NOMO-1 (cell line): ENCODE results near the gene COCH.
"Not testable (repeated sequence)": the region's sequence is repeated elsewhere in the genome, so short reads cannot be mapped to it uniquely, and the experiment has no call there.

ENCODE experiments used
- DNase-seq, 2 experiments: peaks; one replicate each; lab custom pipeline; 2025; ENCODE audit not compliant: unreplicated experiment in 2 of 2; lab: John Stamatoyannopoulos, UW

Gene COCH

GRCh38 chr14:30874999-30875787, 834 bp downstream of the COCH start:
- no peak for DNase-seq

GRCh38 chr14:30875788-30876053, 1.4 kb downstream of the COCH start:
- no peak for DNase-seq

GRCh38 chr14:30876692-30877091, 2.3 kb downstream of the COCH start:
- no peak for DNase-seq

- DNase-seq = no peak
Measured at GRCh38 chr14:30882431-30882830, 8.1 kb downstream of the COCH start.

- DNase-seq = no peak
Measured at GRCh38 chr14:30883508-30884294, 9.3 kb downstream of the COCH start.

- no peak for DNase-seq
Measured at GRCh38 chr14:30884901-30885300, 10.5 kb downstream of the COCH start.

- DNase-seq = no peak
Measured at GRCh38 chr14:30885840-30886740, 11.7 kb downstream of the COCH start.

- DNase-seq = no peak
Measured at GRCh38 chr14:30888480-30889243, 14.3 kb downstream of the COCH start.

- no peak for DNase-seq
Measured at GRCh38 chr14:30889244-30889594, 14.9 kb downstream of the COCH start.

GRCh38 chr14:30893819-30894218, 19.5 kb downstream of the COCH start:
- no peak for DNase-seq

GRCh38 chr14:30894923-30895515, 20.7 kb downstream of the COCH start:
- DNase-seq = no peak

- no peak for DNase-seq
Measured at GRCh38 chr14:30896435-30896834, 22.1 kb downstream of the COCH start.

- DNase-seq = not testable (repeated sequence)
Measured at GRCh38 chr14:30897121-30897520, 22.8 kb downstream of the COCH start.

- DNase-seq = no peak
Measured at GRCh38 chr14:30903285-30904124, 29.1 kb downstream of the COCH start.

- DNase-seq = peak in 1 of 2 experiments; percentile 4
Measured at GRCh38 chr14:30906752-30907658, 32.6 kb downstream of the COCH start.

- no peak for DNase-seq
Measured at GRCh38 chr14:30907659-30908057, 33.3 kb downstream of the COCH start.

- DNase-seq = no peak
Measured at GRCh38 chr14:30908826-30909225, 34.5 kb downstream of the COCH start.

- no peak for DNase-seq
Measured at GRCh38 chr14:30914812-30915211, 40.5 kb downstream of the COCH start.
